HG03280 (cell line): ENCODE data around the gene NBDY.

Experiments
- ATAC-seq: cut with Tn5 transposase; IDR thresholded peaks from one replicate; pipeline ENCODE4 v1.9.1; 2021; ENCODE audit warnings: mild to moderate bottlenecking, moderate library complexity; ENCODE audit not compliant: unreplicated experiment

Gene NBDY

DNA sequence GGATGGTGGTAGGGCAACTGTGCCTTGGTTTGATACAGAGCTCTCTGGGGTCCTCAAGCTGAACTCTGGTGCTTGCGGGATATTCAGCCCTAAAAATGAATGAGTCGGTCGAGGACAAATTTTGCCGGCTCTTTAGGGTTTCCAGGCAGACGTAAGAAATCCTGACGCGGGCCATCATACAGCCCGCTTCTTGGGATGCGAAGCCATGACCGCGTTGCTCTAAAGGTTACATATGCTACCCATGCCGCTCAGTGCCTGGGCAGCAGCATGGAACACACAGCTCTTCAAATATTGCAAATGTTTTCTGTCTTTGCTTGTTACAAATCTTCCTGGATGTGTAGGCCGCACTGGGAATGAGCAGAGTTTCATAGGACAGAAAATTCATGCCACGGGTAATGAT, 55.6 kb downstream of the NBDY start:
- ATAC-seq = no peak

DNA sequence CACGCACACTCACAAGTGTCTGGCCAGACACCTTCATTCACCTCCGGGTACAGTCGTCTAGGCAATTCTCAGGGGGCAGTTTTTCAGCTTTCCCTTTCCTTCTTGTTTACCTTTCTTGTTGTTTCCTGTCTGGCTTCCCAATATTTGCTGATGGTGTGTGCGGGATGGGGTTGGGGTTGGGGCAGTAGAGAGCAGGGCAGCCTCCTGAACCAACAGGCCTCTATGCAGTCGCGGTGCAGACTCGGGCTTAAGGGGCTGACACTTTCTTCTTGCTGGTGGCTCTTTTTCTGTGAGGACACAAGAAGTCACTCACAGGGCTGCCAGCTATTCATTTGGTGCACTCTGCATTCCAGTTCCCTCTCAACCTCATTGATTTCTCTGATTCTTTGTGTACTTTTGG, 56.4 kb downstream of the NBDY start:
- no peak for ATAC-seq

DNA sequence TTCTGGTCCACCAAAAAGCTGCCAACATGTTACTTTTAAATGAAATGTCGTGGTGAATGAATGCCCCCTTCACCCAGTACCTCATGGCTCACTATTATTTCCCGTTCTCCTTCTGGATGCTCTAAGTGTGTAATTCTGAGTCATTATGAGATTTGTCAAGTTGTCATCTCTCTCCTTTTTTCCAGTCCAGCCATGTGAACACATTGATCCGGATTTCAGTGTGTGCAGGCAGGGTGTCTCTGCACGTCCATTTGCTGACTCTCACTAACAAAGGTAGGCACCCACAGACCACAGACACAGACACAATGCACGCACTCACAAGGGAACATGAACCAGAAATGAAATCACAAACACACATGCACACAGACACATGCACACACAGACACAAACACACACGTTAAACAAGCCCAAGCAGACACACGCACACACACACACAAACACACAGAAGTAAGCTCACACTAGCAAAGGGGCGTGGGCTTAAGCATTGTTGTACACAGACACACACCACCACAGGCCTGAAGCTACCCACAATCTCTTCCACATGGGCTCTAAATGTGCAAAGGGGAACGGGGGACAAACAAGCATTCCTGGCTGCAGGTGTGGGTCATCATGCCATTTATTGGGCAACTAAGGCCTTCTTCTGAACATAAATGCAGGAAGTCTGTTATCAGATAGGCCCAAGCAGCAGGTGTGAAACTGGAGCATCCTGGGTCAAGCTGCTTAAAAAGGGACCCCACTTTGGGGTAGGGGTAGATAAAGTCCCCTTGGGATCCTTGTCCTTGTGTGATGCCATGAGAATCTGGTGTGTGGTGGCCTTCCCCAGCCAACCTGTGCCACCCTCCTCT, 58.1 kb downstream of the NBDY start:
- no peak for ATAC-seq

DNA sequence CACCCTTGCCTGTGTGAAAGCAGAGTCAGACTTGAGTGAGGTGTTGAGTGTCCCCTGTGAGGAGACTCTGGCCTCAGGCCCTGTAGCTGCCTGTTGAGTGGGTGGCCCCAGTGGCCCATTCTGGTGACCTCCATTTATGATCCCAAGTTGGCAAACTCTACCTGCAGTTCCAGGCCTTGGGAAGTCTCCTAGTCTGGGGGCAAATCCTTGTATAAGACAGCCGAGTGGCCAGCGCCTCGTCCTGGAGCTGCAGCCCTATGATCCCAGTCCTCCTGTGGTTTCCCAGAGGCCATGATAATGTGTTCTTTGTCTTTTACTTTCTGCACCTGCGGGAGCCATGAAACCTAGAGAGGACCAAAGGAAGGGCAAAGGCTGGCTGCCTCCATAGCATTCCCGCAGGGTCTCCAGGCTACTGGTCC, 58.7 kb downstream of the NBDY start:
- ATAC-seq = no peak

DNA sequence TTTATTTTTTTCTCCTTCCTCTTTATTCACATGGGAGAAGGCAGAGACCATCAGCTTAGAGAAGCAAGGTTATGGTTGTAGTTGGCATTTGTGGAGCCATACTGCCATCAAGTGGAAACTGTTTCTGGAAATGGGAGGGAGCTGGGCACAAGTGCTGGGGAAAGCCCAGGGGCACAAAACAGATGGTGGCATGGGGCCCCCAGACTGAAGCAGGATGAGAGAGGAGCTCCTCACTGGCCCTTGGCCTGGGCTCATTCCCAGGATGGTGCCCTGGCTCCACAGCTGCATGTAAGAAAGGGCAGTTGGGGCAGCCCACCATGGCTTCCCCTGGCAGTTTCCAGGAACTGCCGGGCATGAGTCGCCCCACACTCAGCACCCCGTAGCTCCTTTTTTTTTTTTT, 59.2 kb downstream of the NBDY start:
- no peak for ATAC-seq

DNA sequence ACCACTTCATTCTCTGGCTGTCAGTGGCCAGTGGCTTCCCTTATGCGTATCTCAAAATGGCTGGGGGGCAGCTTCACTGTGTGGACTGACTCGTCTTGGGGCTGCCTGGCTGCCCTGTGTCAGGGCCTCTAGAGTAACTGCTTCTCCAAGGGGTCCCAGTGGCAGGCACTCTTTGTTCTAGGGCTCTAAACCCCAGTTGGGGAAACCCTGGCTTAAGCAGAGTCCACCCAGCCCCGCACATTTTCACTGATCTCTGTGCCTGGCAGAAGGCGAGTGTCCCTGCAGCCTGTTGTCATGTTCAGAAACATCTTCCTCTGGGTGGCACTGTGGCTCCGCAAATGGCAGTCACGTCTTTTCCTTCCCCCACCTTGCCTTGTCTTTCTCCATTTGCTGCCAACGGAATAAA, 59.7 kb downstream of the NBDY start:
- ATAC-seq = no peak

DNA sequence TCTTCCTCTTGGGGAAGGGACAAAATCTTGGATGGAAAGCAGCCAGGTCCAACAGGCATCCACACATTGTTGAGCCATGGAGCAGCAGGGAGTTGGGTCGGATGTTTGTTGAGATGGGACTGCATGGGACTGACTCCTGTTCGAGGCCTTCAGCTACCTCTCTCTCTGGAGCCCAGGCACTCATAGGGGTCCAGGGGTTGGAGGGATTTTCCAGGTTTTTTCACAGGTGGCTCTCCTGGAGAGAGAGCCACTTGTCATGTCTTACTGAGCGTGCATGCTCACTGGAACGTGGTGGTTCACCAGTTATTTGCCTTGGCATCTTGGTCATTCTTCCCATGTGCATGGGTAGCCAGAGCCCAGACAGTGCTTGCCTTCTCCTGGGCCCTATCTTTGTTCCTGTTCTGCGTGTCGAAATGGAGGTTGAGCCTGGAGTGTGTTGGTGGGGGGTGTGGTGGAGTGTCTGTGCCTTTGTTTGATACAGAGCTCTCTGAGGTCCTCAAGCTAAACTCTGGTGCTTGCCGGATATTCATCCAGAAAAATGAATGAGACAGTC, 60.6 kb downstream of the NBDY start:
- ATAC-seq = no peak

DNA sequence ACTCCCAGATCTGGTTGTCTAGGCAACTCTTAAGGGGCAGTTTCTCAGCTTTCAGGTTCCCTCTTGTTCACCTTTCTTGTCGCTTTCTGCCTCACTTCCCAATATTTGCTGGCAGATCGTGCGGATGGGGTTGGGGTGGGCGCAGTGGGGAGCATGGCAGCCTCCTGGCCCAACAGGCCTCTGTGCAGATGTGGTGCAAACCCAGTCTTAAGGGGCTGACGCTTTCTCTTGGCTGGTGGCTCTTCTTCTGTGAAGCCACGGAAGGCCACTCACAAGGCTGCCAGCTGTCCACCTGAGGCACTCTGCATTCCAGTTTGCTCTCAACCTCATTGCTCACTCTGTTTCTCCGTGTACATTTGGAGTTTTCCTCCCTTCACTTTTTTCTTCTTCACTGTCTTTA, 61.7 kb downstream of the NBDY start:
- no peak for ATAC-seq

DNA sequence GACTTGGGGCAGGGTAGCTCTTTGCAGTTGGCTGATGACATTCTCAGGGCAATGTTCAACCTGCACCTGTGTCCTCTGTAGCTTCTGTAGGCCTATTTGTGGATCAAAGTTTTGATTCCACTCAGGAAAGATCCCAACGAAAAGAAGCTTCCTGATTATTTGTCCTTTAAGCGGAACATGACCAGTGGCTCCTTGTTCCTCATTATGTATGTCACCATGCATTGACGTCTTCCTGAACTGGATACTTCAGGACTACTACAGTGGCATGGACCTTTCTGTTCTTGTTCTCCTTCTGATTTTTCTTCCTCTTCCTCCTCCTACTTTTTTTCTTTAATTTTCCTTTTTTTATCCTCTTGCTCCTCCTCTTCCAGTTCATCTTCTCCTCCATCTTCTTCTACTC, 62.4 kb downstream of the NBDY start:
- ATAC-seq = no peak

DNA sequence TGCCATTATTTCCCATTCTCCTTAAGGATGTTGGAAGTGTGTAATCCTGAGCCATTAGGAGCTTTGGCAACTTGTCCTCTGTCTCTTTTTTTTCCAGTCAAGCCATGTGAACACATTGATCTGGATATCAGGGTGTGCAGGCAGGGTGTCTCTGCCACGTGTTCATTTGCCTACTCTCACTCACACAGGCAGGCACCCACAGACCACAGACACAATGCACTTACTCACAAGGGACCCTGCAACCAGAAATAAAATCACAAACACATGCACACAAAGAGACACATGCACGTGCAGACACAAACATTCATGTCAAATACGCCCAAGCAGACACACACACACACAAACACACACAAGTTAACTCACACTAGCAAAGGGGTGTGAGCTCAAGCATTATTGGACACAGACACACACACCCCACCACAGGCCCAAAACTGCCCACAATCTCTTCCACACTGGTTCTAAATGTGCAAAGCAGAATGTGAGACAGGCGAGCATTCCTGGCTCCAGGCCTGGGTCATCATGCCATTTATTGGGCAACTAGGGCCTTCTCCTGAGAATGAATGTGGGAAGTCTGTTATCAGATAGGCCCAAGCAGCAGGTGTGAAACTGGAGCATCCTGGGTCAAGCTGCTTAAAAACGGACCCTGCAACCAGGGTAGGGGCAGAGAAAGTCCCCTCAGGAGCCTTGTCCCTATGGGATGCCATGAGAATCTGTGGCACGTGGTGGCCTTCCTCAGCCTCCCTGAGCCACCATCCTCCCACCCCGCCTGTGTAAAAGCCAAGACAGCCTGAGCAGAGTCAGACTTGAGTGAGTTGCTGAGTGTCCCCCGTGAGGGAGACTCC, 63.4 kb downstream of the NBDY start:
- ATAC-seq = no peak

DNA sequence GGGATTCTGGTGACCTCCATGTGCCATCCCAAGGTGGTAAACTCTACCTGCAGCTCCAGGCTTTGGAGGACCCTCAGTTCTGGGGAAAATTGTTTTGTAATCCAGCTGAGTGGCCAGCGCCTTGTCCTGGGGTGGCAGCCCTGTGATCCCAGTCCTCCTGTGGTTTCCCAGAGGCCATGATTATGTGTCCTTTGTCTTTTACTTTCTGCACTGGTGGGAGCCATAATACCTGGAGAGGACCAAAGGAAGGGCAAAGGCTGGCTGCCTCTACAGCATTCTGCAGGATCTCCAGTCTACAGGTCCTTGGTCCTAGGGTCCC, 64.0 kb downstream of the NBDY start:
- no peak for ATAC-seq

DNA sequence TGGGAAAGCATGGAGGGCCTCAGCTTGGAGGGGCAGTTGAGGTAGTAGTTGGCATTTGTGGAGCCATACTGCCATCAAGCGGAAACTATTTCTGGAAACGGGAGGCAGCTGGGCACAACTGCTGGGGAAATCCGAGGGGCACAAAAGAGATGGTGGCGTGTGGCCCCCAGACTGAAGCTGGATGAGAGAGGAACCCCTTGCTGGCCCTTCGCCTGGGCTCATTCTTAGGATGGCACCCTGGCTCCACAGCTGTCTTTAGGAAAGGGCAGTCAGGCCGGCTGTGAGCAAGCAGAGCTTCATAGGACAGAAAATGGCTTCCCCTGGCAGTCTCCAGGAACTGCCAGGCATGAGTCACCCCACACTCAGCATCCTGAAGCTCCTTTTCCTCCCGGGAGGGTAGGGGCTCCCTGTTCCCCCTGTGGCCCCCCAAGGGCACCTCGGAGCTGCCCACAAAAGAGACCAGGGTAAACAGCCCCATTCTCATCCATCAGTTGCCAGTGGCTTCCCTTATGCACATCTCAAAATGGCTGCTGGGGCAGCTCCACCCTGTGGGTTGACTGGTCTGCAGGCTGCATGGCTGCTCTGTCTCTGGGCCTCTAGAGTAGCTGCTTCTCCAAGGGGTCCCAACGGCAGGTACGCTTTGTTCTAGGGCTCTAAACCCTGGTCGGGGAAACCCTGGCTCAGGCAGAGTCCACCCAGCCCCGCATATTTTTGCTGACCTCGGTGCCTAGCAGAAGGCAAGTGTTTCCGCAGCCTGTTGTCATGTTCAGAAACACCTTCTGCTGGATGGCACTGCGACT, 64.7 kb downstream of the NBDY start:
- no peak for ATAC-seq

DNA sequence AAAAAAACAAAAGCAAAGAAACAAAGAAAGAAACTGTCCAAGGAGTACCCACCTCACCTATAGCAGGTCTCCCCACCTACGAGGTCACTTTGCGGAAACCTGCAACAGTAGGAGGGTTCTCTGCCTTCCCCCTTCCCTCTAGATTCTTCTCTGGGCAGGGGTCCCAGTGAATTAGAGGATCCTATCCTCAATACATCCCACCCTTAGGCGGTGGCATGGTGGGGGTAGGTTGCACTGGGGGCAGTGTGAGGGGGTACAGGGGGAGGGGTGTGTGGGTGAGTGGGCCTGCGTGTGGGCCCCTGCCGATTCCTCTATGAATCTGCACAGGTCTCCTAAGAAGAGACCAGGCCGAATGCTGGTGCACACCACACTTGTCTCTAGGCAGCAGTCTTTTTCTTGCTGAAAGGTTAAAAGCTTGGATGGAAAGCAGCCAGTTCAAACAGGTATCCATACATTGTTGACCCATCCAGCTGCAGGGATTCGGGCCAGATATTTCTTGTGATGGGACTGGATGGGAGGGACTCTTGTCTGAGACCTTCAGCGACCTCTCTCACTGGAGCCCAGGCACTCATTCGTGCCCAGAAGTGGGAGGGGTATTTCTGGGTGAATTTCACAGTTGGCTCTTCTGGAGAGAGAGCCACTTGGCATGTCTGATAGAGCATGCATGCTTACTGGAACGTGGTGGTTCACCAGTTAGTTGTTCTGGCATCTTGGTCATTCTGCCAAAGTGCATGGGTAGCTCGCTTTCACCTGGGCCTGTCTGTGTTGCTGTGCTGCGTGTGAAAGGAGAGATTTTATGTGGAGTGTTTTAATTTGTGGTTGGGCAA, 65.6 kb downstream of the NBDY start:
- ATAC-seq = no peak

DNA sequence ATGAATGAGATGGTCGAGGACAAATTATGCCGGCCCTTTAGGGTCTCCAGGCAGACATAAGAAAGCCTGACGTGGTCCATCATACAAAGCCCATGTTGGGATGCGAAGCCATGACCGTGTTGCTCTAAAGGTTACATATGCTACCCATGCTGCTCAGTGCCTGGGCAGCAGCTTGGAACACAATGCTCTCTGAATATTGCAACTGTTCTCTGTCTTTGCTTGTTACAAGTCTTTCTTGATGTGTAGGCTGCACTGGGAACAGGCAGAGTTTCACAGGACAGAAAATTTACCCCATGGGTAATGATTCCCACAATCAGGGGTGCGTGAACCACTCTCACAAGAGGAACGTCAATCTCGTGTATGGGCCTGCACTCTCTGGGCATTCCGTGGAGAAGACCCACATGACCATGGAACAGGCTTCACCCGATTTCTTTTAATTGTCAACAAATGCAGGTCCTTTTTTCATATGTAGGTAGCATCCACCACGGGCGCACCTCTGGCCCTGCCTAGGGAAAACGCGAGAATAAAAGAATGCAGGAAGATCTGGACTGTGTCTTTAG, 66.3 kb downstream of the NBDY start:
- ATAC-seq = no peak

DNA sequence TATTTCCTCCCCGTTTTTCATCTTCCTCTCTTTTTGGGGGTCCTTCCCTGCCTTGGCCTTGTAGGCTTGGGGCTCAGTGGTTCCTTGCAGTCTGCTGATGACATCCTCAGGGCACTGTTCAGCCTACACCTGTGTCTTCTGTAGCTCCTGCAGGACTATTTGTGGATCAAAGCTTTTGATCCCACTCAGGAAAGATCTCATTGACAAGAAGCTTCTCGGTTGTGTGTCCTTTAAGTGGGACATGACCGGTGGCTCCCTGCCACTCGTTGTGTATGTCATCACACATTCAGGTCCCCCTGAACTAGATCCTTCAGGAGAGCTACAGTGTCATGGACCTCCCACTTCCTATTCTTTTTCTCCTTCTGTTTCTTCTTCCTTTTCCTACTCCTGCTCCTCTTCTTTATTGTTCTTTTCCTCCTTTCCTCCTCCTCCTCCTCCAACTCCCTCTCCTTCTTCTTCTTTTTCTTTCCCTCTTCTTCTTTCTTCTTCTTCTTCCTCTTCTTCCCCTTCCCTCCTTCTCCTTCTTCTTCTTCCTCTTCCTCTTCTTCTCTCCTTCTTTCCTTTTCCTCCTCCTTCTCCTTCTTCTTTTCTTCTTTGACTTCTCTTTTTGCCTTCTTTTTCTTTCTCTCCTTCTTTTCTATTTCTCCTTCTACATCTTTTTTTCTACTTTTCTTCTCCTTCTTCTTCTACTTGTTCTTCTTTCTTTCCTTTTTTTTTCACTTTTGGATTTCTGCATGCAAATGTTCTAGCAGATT, 67.8 kb downstream of the NBDY start:
- ATAC-seq = no peak

DNA sequence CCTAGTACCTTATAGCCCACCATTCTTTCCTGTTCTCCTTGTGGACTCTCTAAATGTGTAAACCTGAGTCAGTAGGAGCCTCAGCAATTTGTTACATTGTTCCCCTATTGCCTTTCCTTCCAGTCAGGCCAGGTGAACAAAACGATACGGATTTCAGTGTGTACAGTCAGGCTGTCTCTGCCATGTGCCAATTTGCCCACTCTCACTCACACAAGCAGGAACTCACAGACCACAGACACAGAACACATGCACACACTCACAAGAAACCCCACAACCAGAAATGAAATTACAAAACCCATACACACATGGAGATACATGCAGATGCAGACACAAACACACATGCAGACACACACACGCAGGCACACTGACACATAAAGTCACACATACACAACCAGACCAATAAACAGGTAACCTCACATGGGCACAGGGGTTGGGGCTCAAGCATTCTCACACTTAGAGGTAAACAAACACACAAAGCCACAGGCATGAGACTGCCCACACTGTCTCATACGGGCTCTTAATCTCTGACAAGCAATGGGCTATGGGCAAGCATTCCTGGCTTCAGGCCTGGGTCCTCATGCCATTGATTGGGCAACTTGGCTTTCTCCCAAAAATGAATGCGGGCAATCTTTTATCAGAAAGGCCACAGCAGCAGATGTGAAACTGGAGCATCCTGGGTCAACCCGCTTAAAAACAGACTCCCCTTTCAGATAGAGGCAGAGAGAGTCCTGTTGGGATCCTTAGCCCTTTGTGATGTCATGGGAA, 68.7 kb downstream of the NBDY start:
- no peak for ATAC-seq

DNA sequence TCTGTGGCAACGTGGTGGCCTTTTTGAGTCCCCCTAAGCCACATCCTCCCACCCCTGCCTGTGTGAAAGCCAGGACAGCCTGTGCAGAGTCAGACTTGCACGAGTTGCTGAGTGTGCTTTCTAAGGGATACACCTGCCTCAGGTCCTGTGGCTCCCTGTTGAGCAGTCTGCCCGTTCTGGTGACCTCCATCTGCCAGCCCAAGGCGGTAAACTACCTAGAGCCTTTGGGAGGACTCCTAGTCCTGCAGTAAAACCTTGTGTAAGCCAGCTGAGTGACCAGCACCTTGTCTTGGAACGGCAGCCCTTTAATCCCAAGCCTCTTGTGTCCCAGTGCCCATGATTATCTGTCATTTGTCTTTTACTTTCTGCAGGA, 69.3 kb downstream of the NBDY start:
- ATAC-seq = no peak

DNA sequence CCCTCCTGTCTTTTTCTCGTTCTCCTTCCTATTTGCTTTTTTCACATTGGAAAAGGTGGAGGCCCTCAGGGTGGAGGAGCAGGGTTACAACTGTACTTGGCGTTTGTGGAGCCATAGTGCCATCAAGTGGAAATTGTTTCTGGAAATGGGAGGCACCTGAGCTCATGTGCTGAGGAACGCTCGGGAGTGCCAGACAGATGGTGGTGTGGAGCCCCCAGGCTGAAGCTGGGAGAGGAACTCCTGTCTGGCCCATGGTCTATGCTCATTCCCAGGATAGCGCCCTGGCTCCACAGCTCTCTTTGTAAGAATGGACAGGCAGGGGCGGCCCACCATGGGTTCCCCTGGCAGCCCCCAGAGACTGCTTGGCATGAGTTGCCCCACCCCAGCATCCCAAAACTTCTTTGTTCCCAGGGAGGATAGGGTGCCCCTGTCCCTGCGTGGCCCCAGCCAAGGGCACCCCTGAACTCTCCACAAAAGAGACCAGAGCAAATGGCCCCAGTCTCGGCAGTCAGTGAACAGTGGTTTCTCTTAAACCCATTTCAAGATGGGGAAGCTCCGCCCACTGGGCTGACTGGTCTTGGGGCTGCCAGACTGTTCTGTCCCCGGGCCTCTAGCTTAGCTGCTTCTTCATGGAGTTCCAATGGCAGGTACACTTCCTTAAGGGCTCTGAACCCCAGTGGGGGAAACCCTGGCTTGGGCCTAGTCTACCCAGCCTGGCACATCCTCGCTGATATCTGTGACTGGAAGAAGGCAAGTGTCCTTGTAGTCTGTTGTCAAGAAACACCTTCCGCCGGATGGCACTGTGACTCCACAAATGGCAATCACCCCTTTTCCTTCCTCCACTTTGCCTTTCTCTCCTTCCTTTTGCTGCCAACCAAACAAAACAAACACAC, 70.1 kb downstream of the NBDY start:
- ATAC-seq = no peak
